AG09319 (cell line): Measurements from ENCODE around the gene CDK5RAP2.
A peak's percentile ranks its signal among the peaks of the same experiment; 100 is the strongest.
"Not testable (repeated sequence)": the region's sequence is repeated elsewhere in the genome, so short reads cannot be mapped to it uniquely, and the experiment has no call there.

Experiments
- DNase-seq: peaks from one replicate; pipeline ENCODE4 v3.0.0-alpha.2; 2010; ENCODE audit warnings: low read depth; ENCODE audit errors: extremely low read depth
- TF ChIP-seq, protein P1 (sequence below): IDR thresholded peaks from 2 replicates; pipeline ENCODE4 v1.5.1; 2011; ENCODE audit warnings: low read depth, mild to moderate bottlenecking, inconsistent platforms, low read length, moderate library complexity

CDK5RAP2 gene

DNA sequence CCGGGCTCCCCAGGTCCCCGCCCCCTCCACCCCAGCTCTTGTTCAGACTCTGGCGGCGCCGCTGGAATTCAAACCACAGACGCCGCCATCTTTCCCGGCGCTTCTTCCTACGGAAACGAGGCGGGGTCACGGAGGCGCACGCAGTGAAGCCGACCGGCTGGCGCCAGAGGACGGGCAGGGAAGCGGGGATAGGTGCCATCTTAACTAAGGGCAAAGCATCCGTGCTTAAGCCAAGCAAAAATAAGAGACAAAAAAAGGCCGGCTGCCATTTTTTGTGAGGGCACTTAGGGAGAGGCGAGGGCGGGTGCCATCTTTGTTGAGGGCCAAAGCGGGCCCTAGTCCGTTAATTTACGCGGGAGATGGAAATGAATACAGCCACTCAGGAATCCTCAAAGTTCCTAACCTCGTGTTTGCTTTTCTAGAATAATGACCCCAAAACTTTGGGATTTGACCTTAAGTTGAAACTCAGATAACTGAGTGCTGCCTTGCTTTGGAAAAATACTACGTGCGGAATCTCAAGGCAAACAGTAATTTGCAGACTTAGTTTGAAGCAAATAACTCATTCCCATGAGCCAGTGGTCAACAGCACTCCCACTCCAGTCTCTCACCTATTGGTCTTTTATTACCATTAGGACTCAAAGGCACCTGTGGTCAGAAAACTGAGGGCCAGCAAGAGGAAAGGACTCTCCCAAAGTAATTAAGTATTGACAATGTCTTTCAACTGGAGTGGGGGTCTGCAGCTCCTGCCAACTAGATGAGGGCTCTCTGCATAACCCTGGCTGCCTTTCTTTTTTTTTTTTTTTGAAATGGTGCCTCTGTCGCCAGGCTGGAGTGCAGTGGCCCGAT is at the start of gene CDK5RAP2:
Gene CDK5RAP2 (minus strand): TSS at position 117 of the 846 bp plus-strand sequence. CDS start 189 bp downstream, outside the sequence.
- TF ChIP-seq, protein P1, sequence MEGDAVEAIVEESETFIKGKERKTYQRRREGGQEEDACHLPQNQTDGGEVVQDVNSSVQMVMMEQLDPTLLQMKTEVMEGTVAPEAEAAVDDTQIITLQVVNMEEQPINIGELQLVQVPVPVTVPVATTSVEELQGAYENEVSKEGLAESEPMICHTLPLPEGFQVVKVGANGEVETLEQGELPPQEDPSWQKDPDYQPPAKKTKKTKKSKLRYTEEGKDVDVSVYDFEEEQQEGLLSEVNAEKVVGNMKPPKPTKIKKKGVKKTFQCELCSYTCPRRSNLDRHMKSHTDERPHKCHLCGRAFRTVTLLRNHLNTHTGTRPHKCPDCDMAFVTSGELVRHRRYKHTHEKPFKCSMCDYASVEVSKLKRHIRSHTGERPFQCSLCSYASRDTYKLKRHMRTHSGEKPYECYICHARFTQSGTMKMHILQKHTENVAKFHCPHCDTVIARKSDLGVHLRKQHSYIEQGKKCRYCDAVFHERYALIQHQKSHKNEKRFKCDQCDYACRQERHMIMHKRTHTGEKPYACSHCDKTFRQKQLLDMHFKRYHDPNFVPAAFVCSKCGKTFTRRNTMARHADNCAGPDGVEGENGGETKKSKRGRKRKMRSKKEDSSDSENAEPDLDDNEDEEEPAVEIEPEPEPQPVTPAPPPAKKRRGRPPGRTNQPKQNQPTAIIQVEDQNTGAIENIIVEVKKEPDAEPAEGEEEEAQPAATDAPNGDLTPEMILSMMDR, result no peak
- peak; percentile 95 for DNase-seq

- not testable (repeated sequence) for DNase-seq
Observed at GRCh38 chr9:120628925-120629497, 49.0 kb upstream of the CDK5RAP2 start.

DNA sequence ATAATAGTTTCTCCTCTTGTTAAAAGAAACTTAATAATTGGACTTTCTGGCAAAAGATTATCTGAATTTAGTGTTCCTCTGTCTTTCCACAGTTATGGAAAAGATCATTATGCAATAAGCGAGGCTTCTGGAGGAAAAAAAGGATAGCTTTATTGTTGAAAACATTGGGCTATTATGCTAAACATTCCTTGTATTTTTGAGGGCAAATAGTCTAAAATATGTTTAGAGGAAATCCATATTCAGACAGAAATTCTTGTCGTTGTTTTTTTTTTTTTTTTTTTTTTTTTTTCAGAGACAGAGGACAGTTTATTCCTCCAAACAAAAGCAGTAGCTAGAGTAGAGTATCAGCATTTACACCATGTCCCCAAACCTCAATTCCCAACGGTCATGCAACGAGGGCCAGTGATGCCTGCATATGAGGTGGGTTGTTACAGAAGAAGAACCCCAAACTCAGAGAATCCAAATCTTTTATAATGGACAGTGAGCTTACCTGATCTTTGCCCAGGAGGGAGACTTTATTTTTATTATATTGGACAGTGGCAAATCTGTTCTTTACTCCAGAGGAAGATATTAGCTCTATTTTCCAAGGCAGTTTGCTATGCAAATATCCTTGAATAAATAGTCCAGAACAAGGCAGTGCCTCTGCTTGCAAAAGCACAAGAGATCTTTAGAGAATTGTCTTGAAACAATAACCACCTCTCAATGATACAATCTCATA is 48.4 kb upstream of the CDK5RAP2 start:
- TF ChIP-seq, protein P1, result no peak
- no peak for DNase-seq

DNA sequence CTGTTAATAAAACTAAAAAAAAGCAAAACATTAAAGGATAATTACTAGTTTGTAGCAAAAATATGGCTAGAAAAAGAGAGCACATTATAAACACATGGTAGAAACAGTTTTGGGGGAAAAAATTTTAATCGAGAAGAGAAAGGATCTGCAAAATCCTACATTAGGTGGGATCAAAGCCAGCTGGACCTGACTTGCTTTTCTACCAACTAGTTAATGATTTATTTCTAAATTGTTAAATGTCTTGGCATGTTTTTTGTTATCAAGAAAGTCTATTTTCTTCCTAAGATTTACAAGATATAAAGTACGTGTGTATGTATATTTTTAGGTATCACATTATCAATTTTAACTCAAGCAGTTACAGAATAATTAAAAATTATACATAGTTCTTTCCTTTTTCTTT is 47.1 kb upstream of the CDK5RAP2 start:
- DNase-seq, result no peak
- TF ChIP-seq, protein P1, result no peak

- no peak for DNase-seq
- TF ChIP-seq, protein P1, result no peak
Observed at GRCh38 chr9:120626512-120626911, 46.5 kb upstream of the CDK5RAP2 start.

GRCh38 chr9:120625222-120625621 is 45.3 kb upstream of the CDK5RAP2 start:
- TF ChIP-seq, protein P1, result no peak
- no peak for DNase-seq

DNA sequence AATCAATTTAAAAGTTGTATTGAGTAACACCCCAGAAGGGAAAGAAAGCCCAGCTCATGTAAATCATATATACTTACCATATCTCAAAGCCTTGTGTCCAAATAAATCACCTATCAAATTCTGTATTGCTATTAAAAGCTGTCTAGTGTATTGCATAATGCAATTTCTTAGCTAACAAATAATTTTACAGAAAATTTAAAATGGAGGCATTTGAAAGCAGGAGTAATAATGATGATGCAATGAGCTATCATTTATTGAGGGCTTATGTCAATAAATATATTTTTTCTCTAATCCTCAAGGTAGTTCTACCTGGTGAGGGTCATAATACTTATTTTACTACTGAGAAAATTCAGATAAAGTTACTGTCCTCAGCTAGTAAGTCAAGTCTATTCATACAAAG is 42.8 kb upstream of the CDK5RAP2 start:
- no peak for DNase-seq
- TF ChIP-seq, protein P1, result no peak
